ENCODE data around the gene GBE1.
"Not testable (repeated sequence)": the region's sequence is repeated elsewhere in the genome, so short reads cannot be mapped to it uniquely, and the experiment has no call there.

The GBE1 gene

GRCh38 chr3:81760924-81761903, at the start of gene GBE1:
Gene GBE1, minus strand, starts transcription at chr3:81761645. Its CDS starts 128 bp downstream, at chr3:81761517.
- Mint-ChIP-seq H3K27me3 (no peaks in the 10 kb centered on the region), H3K4me1 (peaks cover 14 to 28% of the 10 kb centered on the region in 2 donors), H3K9me3 (peaks cover 0 to 6% of the 10 kb centered on the region in 2 donors), H3K27ac (peak within 1 kb of the TSS; percentile 99), H3K4me3 (peak within 1 kb of the TSS; percentile 93 to 95), H3K36me3 (peaks cover 25 to 30% of the 10 kb centered on the region in 2 donors)
- peak; percentile 87 to 90 for ATAC-seq (replicated peaks)
- peak; percentile 92 for DNase-seq

DNA sequence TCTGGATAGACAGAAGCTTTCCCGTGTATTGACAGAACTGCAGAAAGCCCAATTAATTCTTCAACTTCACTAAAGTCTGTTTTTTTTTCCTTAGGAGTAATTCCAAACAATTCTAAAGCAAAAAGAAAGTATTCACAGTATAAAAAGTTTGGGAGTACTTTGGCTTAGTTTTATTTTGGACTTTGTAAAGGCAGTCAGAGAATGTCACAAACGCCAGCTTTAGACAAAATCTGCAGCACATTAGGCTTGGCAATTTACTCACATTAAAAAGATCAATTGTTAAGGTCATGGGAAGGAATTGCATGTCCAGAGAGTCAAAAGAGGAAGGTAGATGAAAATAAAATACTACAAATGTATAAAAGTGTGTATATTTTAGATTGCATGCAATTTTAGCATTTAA, 47.5 kb upstream of the GBE1 start:
- Mint-ChIP-seq H3K27me3 (peaks cover 0 to 4% of the 10 kb centered on the region in 2 donors), H3K36me3 (peaks cover 0 to 4% of the 10 kb centered on the region in 2 donors), H3K4me1 (no peaks in the 10 kb centered on the region), H3K27ac (no peak overlapping the region), H3K4me3 (no peak overlapping the region), H3K9me3 (peaks cover 3% of the 10 kb centered on the region in 2 donors)
- ATAC-seq (replicated peaks) (no peak), DNase-seq (no peak)

GRCh38 chr3:81799403-81799802, 38.0 kb upstream of the GBE1 start:
- Mint-ChIP-seq H3K27ac (no peak overlapping the region), H3K36me3 (no peaks in the 10 kb centered on the region), H3K9me3 (no peaks in the 10 kb centered on the region), H3K4me3 (no peak overlapping the region), H3K27me3 (no peaks in the 10 kb centered on the region), H3K4me1 (peaks cover 0 to 6% of the 10 kb centered on the region in 2 donors)
- DNase-seq, result no peak
- no peak for ATAC-seq (replicated peaks)

GRCh38 chr3:81793410-81793809, 32.0 kb upstream of the GBE1 start:
- peaks cover 2 to 10% of the 10 kb centered on the region in 2 donors for H3K4me1 Mint-ChIP-seq
- H3K27ac Mint-ChIP-seq, result no peak overlapping the region
- no peaks in the 10 kb centered on the region for H3K36me3 Mint-ChIP-seq
- H3K27me3 Mint-ChIP-seq, result no peaks in the 10 kb centered on the region
- H3K9me3 Mint-ChIP-seq, result no peaks in the 10 kb centered on the region
- no peak overlapping the region for H3K4me3 Mint-ChIP-seq
- ATAC-seq (replicated peaks) (peak in 1 of 2 donors; percentile 46), DNase-seq (no peak)

- Mint-ChIP-seq H3K36me3 (no peaks in the 10 kb centered on the region), H3K4me1 (peaks cover 2 to 12% of the 10 kb centered on the region in 2 donors), H3K27me3 (no peaks in the 10 kb centered on the region), H3K9me3 (no peaks in the 10 kb centered on the region), H3K4me3 (no peak overlapping the region), H3K27ac (no peak overlapping the region)
- DNase-seq (no peak), ATAC-seq (replicated peaks) (no peak)
Measured at GRCh38 chr3:81790117-81790516, 28.7 kb upstream of the GBE1 start.

GRCh38 chr3:81789691-81790090, 28.2 kb upstream of the GBE1 start:
- ATAC-seq (replicated peaks) (no peak), DNase-seq (no peak)
- Mint-ChIP-seq H3K9me3 (no peaks in the 10 kb centered on the region), H3K36me3 (no peaks in the 10 kb centered on the region), H3K4me3 (no peak overlapping the region), H3K27ac (no peak overlapping the region), H3K27me3 (no peaks in the 10 kb centered on the region), H3K4me1 (peaks cover 2 to 8% of the 10 kb centered on the region in 2 donors)

DNA sequence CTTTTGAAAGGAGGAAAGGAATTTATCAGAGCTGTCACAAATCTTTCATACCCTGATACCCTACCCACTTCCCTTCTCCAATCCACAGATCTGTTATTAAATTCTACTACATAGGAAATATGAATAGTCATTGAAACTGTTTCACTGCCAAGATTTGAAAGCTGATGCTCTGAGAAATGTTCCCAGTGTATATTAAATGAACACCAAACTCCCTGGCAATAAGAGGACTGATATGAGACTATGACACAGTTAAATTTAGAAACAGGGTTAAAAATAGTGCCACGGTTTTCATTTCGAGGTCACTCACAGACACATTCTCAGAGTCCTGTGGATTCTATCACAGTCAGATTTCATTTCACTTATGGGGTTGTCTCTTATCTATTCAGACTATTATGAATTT, 27.2 kb upstream of the GBE1 start:
- H3K4me3 Mint-ChIP-seq, result no peak overlapping the region
- no peaks in the 10 kb centered on the region for H3K36me3 Mint-ChIP-seq
- peaks cover 2 to 6% of the 10 kb centered on the region in 2 donors for H3K4me1 Mint-ChIP-seq
- no peaks in the 10 kb centered on the region for H3K27me3 Mint-ChIP-seq
- ATAC-seq (replicated peaks) (no peak), DNase-seq (no peak)
- H3K9me3 Mint-ChIP-seq, result peaks cover under 1 to 2% of the 10 kb centered on the region in 2 donors
- no peak overlapping the region for H3K27ac Mint-ChIP-seq

DNA sequence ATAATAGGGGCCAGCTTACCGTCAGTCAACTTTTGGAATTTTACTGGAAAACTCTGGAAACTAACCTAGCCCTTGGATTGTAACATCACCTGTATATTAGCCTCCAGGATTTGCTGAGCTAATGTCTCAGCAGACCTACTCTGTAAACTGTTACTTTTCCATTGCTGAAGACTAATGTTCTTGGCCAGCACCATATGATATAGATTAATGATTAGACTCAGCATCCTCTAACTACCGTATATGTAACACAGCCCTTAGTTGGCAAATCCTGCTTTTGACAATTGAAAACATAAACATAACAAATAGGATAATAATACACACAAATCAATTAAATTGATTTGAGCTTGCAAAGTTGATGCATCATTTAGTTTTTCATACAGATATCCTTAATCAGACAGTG, 26.6 kb upstream of the GBE1 start:
- Mint-ChIP-seq H3K4me3 (no peak overlapping the region), H3K36me3 (no peaks in the 10 kb centered on the region), H3K27me3 (no peaks in the 10 kb centered on the region), H3K4me1 (peaks cover 2 to 7% of the 10 kb centered on the region in 2 donors), H3K9me3 (peaks cover 1 to 3% of the 10 kb centered on the region in 2 donors), H3K27ac (no peak overlapping the region)
- DNase-seq (no peak), ATAC-seq (replicated peaks) (no peak)

- DNase-seq, result no peak
- Mint-ChIP-seq H3K4me3 (no peak overlapping the region), H3K9me3 (peaks cover 18 to 22% of the 10 kb centered on the region in 2 donors), H3K27me3 (no peaks in the 10 kb centered on the region), H3K36me3 (peaks cover 6 to 18% of the 10 kb centered on the region in 2 donors), H3K27ac (peak overlapping the region; percentile 11), H3K4me1 (peaks cover 12 to 20% of the 10 kb centered on the region in 2 donors)
- ATAC-seq (replicated peaks), result peak; percentile 89 to 96
Measured at GRCh38 chr3:81782585-81782984, 21.1 kb upstream of the GBE1 start.

DNA sequence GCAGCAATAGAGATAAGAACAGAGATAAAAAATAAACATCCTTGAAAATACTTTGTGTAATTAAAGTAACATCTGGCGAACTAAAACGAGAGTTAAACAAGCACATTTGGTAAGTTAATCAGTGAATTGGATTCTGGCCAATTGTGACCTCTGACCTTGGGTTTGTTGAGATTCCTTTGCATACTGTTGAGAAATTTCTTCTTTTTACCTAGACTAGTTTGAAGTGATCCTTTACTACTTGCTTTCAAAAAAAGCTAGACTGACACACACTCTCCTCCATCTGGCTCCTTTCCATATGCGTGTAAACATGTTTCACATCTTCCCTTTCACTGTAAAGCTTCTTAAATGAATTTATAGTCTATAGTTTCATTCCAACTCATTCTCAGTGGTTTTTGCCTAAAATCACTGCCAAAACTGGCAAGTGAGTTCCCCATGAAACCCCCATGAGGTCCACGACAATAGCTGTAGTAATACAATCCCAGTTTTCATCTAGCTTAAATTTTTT, 17.3 kb upstream of the GBE1 start:
- no peak for ATAC-seq (replicated peaks)
- Mint-ChIP-seq H3K27me3 (no peaks in the 10 kb centered on the region), H3K4me3 (no peak overlapping the region), H3K4me1 (peaks cover 12 to 20% of the 10 kb centered on the region in 2 donors), H3K36me3 (peaks cover 6 to 18% of the 10 kb centered on the region in 2 donors), H3K9me3 (peaks cover 18 to 21% of the 10 kb centered on the region in 2 donors), H3K27ac (no peak overlapping the region)
- no peak for DNase-seq

- no peak overlapping the region for H3K27ac Mint-ChIP-seq
- ATAC-seq (replicated peaks), result no peak
- peaks cover 0 to 4% of the 10 kb centered on the region in 2 donors for H3K27me3 Mint-ChIP-seq
- H3K36me3 Mint-ChIP-seq, result peaks cover 3 to 11% of the 10 kb centered on the region in 2 donors
- no peak overlapping the region for H3K4me3 Mint-ChIP-seq
- H3K9me3 Mint-ChIP-seq, result peaks cover 11 to 16% of the 10 kb centered on the region in 2 donors
- peaks cover 6 to 8% of the 10 kb centered on the region in 2 donors for H3K4me1 Mint-ChIP-seq
- no peak for DNase-seq
Measured at GRCh38 chr3:81776643-81777042, 15.2 kb upstream of the GBE1 start.

DNA sequence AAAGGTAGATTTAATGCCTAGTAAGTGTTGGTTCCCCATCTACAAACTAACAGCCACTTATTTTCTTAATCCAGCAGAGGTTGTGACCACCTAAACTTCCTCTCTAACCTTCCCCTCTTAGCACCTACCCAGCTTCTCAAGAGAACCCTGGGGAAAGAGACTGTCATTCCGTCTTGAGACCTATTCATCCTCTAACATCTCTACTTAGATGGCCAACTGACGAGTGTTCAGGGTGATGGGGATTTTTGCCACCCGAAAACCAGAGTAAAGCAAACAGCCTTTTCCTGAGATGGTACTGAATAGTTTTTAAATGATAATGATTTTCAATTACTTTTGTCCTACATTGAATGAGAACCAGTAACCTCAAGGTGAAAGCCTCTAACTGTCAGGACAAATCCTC, 9.3 kb upstream of the GBE1 start:
- peaks cover 0 to 8% of the 10 kb centered on the region in 2 donors for H3K27me3 Mint-ChIP-seq
- peak overlapping the region; percentile 42 for H3K27ac Mint-ChIP-seq
- no peaks in the 10 kb centered on the region for H3K36me3 Mint-ChIP-seq
- H3K4me3 Mint-ChIP-seq, result no peak overlapping the region
- H3K4me1 Mint-ChIP-seq, result no peaks in the 10 kb centered on the region
- DNase-seq, result no peak
- H3K9me3 Mint-ChIP-seq, result no peaks in the 10 kb centered on the region
- no peak for ATAC-seq (replicated peaks)

DNA sequence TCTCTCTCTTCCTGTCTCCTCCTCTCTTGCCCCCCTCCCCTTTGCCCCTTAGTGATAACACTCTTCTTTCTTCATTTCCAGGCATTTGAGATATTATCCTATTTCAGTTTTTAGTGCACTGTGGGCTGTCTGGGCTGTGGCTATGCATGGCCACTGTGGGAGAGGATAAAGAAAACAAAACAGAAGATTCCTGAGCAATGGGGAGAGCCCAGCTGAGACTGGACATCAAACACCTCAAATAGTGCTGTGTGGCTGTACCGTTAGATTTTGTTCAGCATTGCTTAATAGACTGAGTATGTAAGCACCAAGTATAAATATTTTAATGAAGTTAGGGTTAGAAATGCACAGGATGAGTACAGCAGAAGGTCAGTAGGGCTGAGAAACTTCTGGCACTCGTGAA, 7.9 kb upstream of the GBE1 start:
- ATAC-seq (replicated peaks) (no peak), DNase-seq (no peak)
- Mint-ChIP-seq H3K9me3 (no peaks in the 10 kb centered on the region), H3K4me1 (peaks cover 5 to 10% of the 10 kb centered on the region in 2 donors), H3K4me3 (no peak overlapping the region), H3K27me3 (peaks cover 0 to 8% of the 10 kb centered on the region in 2 donors), H3K36me3 (no peaks in the 10 kb centered on the region), H3K27ac (no peak overlapping the region)

DNA sequence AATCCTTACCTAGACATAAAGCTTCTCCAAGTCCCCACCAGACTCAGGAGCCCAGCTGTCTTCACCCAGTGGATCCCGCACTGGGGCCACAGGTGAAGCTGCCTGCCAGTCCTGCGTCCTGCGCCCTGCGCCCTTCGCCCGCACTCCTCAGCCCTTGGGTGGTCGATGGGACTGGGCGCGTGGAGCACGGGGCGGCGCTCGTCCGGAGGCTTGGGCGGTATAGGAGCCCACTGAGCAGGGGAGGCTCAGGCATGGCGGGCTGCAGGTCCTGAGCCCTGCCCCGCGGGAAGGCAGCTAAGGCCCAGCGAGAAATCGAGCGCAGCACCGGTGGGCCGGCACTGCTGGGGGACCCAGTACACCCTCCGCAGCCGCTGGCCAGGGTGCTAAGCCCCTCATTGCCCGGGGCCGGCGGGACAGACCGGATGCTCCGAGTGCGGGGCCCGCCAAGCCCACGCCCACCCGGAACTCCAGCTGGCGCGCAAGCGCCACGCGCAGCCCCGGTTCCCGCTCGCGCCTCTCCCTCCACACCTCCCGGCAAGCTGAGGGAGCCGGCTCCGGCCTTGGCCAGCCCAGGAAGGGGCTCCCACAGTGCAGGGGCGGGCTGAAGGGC, 5.9 kb upstream of the GBE1 start:
- H3K27ac Mint-ChIP-seq; H3K27me3 Mint-ChIP-seq; DNase-seq; H3K9me3 Mint-ChIP-seq; ATAC-seq (replicated peaks); H3K4me3 Mint-ChIP-seq; H3K36me3 Mint-ChIP-seq: not testable (repeated sequence)
- peaks cover 7 to 15% of the 10 kb centered on the region in 2 donors for H3K4me1 Mint-ChIP-seq

Measured in stimulated activated naive B cell treated with anti-CD40 and anti-IgM and Interleukin-4, amounts not matched to agents 10 μg/mL and 1 μg/mL and 100 μg/mL, for 72 hours (primary cell).